Loucy (cell line): ENCODE measurements around the gene SLC1A5.

Source experiments
- EZH2phosphoT487 ChIP-seq: fragments of 200-600 bp; IDR thresholded peaks from 2 replicates; pipeline ENCODE4 v1.6.1; 2018; ENCODE audit warnings: antibody characterized with exemption, mild to moderate bottlenecking, moderate library complexity, borderline replicate concordance
- TF ChIP-seq, protein P1 (sequence below): fragments of 200-600 bp; sonication (generic); conservative IDR thresholded peaks from 2 replicates; pipeline ENCODE4 v1.5.1; 2014; ENCODE audit warnings: mild to moderate bottlenecking, antibody characterized with exemption, low read length

DNA sequence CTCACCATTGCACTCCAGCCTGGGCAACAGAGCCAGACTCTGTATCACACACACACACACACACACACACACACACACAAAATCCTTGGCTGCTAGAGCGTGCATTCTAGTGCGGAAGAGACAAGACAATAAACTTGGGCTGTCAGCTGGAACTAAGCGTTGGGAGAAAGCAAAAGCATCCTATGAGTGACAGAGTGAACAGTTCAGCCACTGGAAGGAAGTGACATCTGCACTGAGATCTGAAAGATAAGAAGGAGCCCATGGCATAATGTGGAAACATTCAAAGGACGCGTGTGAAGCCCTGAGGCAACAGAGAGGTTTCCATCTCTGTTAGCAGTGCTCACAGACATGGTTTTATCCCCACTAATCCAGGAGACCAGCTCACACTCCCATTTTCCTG, 3.5 kb upstream of the SLC1A5 start:
- TF ChIP-seq, protein P1, sequence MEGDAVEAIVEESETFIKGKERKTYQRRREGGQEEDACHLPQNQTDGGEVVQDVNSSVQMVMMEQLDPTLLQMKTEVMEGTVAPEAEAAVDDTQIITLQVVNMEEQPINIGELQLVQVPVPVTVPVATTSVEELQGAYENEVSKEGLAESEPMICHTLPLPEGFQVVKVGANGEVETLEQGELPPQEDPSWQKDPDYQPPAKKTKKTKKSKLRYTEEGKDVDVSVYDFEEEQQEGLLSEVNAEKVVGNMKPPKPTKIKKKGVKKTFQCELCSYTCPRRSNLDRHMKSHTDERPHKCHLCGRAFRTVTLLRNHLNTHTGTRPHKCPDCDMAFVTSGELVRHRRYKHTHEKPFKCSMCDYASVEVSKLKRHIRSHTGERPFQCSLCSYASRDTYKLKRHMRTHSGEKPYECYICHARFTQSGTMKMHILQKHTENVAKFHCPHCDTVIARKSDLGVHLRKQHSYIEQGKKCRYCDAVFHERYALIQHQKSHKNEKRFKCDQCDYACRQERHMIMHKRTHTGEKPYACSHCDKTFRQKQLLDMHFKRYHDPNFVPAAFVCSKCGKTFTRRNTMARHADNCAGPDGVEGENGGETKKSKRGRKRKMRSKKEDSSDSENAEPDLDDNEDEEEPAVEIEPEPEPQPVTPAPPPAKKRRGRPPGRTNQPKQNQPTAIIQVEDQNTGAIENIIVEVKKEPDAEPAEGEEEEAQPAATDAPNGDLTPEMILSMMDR, result no peak
- no peak for TF ChIP-seq EZH2phosphoT487
